ENCODE measurements around the gene SPDYE18.
"Not testable (repeated sequence)": the region's sequence is repeated elsewhere in the genome, so short reads cannot be mapped to it uniquely, and the experiment has no call there.

SPDYE18 gene

GRCh38 chr7:77004151-77004550 lies 58.2 kb downstream of the SPDYE18 start:
- not testable (repeated sequence) for FAIRE-seq

- not testable (repeated sequence) for FAIRE-seq
Measured at GRCh38 chr7:77003241-77003640, 59.1 kb downstream of the SPDYE18 start.

- not testable (repeated sequence) for FAIRE-seq
Measured at GRCh38 chr7:77002678-77003233, 59.6 kb downstream of the SPDYE18 start.

GRCh38 chr7:77002104-77002503 lies 60.3 kb downstream of the SPDYE18 start:
- FAIRE-seq = not testable (repeated sequence)

Data from colon (tissue), 2 donors.